Measurements from ENCODE around the gene SCP2. TPM values are rescaled to one million over a fixed set of nuclear protein-coding genes. Genes with fewer than 3 reads are reported as not detected.

Gene SCP2
- polyA plus RNA-seq, 2 of the 4 experiments (the other 2 are of a cell fraction): 79.0 to 124 TPM

DNA sequence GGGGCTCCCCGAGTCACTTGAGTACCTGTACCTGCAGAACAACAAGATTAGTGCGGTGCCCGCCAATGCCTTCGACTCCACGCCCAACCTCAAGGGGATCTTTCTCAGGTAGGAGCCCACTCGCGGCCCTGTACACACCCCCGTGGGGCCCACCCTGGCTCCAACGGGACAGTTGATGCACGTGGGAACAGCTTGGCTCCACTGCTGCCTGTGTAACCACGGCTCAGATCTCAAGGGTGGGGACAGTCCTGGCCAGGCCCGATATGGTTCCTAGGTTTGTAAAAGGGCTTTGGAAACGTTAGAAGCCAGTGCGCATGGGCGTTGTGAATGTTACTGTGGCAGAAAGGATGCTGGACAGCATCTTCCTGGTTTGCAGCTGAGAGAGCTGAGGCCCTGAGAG is 153.7 kb downstream of the SCP2 start:
- FAIRE-seq (no peak), ATAC-seq (no peak), DNase-seq (ENCODE audit: low read depth in 1 of 2, low spot score in 1 of 2) (no peak)
- ChIA-PET CTCF (interaction anchor here (1.1 to 1.6 kb wide), 2 partner anchors 31 to 76 kb away, joined by 3 to 5 read pairs; no protein-coding TSS in a partner anchor), POLR2A (no interaction called here)
- H3K27ac ChIP-seq: no peak overlapping the region; a peak in 1 of 6 replicates
- H3K4me2 ChIP-seq: no peak overlapping the region
- 83% methylated on average over 11 of the region's 15 CpGs for WGBS (ENCODE audit: missing lambda C conversion rate)
- TF ChIP-seq JUNB (IDR thresholded peaks at IDR 0.05) (no peak), RFX5 (IDR thresholded peaks at IDR 0.05) (no peak)
- peaks cover 8% of the 10 kb centered on the region; the same call in 2 of the 3 replicates for H3K4me1 ChIP-seq
- H3K4me3 ChIP-seq: no peak overlapping the region
- no peaks in the 10 kb centered on the region for H3K9me3 ChIP-seq

DNA sequence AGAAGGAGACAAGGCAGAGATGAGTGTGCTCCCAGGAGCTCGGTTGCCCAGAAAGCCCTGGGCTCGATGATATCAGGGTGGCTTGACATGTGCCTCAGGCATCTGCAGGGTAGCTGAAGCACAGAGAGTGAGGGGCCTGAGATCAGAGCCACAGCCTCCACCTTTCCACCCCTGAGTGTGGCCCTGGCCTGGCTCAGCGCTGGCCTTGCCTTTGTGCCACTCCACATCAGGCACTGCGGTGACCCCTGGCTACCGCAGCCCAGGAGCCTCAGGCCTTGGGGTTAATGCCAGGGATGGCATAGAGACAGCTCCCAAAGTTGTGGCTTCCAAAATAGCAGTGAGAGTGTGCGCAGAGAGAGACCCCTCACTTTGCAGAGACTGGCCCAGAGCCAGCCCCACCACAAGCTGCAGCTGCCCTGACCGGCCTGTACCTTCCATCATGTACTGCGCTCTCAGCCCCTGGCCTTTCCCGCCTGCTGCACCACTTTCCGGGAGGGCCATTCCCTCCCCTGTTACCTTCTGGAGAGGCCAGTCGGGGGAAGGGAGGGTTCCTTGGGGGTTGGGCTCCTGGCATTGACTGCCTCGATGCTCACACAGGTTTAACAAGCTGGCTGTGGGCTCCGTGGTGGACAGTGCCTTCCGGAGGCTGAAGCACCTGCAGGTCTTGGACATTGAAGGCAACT is 154.4 kb downstream of the SCP2 start:
- no peak for DNase-seq (ENCODE audit: low read depth in 1 of 2, low spot score in 1 of 2)
- no peak for ATAC-seq
- CTCF ChIA-PET: interaction anchor here (1.1 to 1.6 kb wide), 2 partner anchors 30 to 76 kb away, joined by 3 to 5 read pairs; no protein-coding TSS in a partner anchor
- 87% methylated on average over 13 of the region's 14 CpGs for WGBS (ENCODE audit: missing lambda C conversion rate)
- H3K27ac ChIP-seq: no peak overlapping the region; a peak in 1 of 6 replicates
- no peak overlapping the region for H3K4me3 ChIP-seq
- POLR2A ChIA-PET: no interaction called here
- no peak for FAIRE-seq
- no peaks in the 10 kb centered on the region for H3K9me3 ChIP-seq
- H3K4me1 ChIP-seq: peaks cover 8% of the 10 kb centered on the region; the same call in 2 of the 3 replicates
- H3K4me2 ChIP-seq: no peak overlapping the region
- TF ChIP-seq JUN (IDR thresholded peaks at IDR 0.05): no peak
- no peak for TF ChIP-seq POLR2A (IDR thresholded peaks at IDR 0.05; ENCODE audit: low read length)
- TF ChIP-seq EHMT2 (IDR thresholded peaks at IDR 0.05; ENCODE audit: low read depth): no peak
- TF ChIP-seq ZSCAN20 (CRISPR knock-in tag; IDR thresholded peaks at IDR 0.05): no peak
- TF ChIP-seq KDM5A (IDR thresholded peaks at IDR 0.05): no peak
- TF ChIP-seq, protein P1, sequence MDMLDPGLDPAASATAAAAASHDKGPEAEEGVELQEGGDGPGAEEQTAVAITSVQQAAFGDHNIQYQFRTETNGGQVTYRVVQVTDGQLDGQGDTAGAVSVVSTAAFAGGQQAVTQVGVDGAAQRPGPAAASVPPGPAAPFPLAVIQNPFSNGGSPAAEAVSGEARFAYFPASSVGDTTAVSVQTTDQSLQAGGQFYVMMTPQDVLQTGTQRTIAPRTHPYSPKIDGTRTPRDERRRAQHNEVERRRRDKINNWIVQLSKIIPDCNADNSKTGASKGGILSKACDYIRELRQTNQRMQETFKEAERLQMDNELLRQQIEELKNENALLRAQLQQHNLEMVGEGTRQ (IDR thresholded peaks at IDR 0.05): no peak
- TF ChIP-seq RAD21 (conservative IDR thresholded peaks at IDR 0.05 in 1 of 2, IDR thresholded peaks at IDR 0.05 in 1 of 2): no peak
- no peak for TF ChIP-seq EP300 (IDR thresholded peaks at IDR 0.05)
- TF ChIP-seq NR3C1 (IDR thresholded peaks at IDR 0.05): no peak
- TF ChIP-seq, protein P2, sequence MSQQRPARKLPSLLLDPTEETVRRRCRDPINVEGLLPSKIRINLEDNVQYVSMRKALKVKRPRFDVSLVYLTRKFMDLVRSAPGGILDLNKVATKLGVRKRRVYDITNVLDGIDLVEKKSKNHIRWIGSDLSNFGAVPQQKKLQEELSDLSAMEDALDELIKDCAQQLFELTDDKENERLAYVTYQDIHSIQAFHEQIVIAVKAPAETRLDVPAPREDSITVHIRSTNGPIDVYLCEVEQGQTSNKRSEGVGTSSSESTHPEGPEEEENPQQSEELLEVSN (IDR thresholded peaks at IDR 0.05; ENCODE audit: borderline replicate concordance, low read depth): no peak
- TF ChIP-seq CHD2 (IDR thresholded peaks at IDR 0.05; ENCODE audit: low read length, partially characterized antibody): no peak
- TF ChIP-seq FOSL2 (IDR thresholded peaks at IDR 0.05): no peak
- no peak for TF ChIP-seq FOSL2 (CRISPR knock-in tag; IDR thresholded peaks at IDR 0.05)
- TF ChIP-seq, protein P3, sequence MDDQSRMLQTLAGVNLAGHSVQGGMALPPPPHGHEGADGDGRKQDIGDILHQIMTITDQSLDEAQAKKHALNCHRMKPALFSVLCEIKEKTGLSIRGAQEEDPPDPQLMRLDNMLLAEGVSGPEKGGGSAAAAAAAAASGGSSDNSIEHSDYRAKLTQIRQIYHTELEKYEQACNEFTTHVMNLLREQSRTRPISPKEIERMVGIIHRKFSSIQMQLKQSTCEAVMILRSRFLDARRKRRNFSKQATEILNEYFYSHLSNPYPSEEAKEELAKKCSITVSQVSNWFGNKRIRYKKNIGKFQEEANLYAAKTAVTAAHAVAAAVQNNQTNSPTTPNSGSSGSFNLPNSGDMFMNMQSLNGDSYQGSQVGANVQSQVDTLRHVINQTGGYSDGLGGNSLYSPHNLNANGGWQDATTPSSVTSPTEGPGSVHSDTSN (IDR thresholded peaks at IDR 0.05): no peak

DNA sequence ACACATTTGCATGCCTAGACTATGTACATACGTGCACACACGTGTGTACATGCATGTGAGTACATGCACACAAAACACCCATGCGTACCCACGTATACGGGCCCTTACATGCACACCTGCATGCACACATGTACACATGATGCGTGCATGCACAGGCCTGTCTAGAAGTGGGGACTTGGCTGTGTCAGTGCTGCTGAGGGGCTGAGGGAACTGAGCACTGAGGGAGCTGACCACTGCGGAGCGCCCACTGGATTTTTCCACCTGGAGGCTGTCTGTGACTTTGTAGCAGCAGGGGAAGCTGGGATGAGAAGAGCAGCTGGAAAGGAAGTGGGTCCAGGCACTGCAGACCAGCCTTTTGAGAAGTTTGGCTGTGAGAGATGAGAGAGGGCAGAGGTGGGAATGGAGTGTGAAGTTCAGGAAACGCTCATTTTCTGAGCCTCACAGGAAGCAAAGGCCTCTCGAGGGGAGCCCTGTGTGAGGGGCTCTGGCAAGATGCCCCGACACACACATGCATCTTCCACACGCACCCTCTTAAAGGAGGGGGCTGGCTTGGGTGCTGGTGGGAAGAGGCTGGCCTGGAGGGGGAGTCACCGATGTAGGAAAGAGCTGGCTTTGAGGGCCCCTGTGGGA is 155.9 kb downstream of the SCP2 start:
- Histone ChIP-seq H3K4me1 (peaks cover 8% of the 10 kb centered on the region; the same call in 2 of the 3 replicates), H3K4me2 (no peak overlapping the region), H3K27ac (no peak overlapping the region), H3K9me3 (no peaks in the 10 kb centered on the region), H3K4me3 (no peak overlapping the region)
- ATAC-seq (no peak), FAIRE-seq (no peak), DNase-seq (ENCODE audit: low read depth in 1 of 2, low spot score in 1 of 2) (no peak)
- CTCF ChIA-PET: no interaction called here
- TF ChIP-seq, protein P2 (IDR thresholded peaks at IDR 0.05; ENCODE audit: borderline replicate concordance, low read depth): no peak
- no peak for TF ChIP-seq POLR2A (IDR thresholded peaks at IDR 0.05; ENCODE audit: low read length)
- 93% methylated on average over 13 of the region's 13 CpGs for WGBS (ENCODE audit: missing lambda C conversion rate)
- POLR2A ChIA-PET: no interaction called here
